WTC11 (cell line): ENCODE measurements around the gene FBRSL1.

Experiments
- CREB1 ChIP-seq: sonication (generic); formaldehyde crosslinking; IDR thresholded peaks from 2 replicates; pipeline ENCODE4 v1.8.0; 2023; ENCODE audit warnings: mild to moderate bottlenecking, missing genetic modification reagents
- CREM ChIP-seq: sonication (generic); formaldehyde crosslinking; IDR thresholded peaks from 2 replicates; pipeline ENCODE4 v1.8.1; 2022; ENCODE audit warnings: mild to moderate bottlenecking, missing genetic modification reagents, moderate library complexity
- E2F1 ChIP-seq: sonication (generic); formaldehyde crosslinking; IDR thresholded peaks from 2 replicates; pipeline ENCODE4 v1.8.0; 2022; ENCODE audit warnings: mild to moderate bottlenecking, missing genetic modification reagents
- E2F4 ChIP-seq: sonication (generic); formaldehyde crosslinking; IDR thresholded peaks from 2 replicates; pipeline ENCODE4 v1.8.1; 2022; ENCODE audit warnings: low read depth, mild to moderate bottlenecking, moderate library complexity, missing genetic modification reagents, borderline replicate concordance
- FOXP1 ChIP-seq: sonication (generic); formaldehyde crosslinking; IDR thresholded peaks from 2 replicates; pipeline ENCODE4 v1.8.0; 2022; ENCODE audit warnings: missing genetic modification reagents, mild to moderate bottlenecking, moderate library complexity, borderline replicate concordance
- MXD4 ChIP-seq: fragments of 250-450 bp; sonication (Bioruptor Pico); IDR thresholded peaks from 2 replicates; pipeline ENCODE4 v1.8.0; 2021; ENCODE audit warnings: mild to moderate bottlenecking, moderate library complexity, borderline replicate concordance
- NR3C1 ChIP-seq: sonication (generic); formaldehyde crosslinking; conservative IDR thresholded peaks from 2 replicates; pipeline ENCODE4 v1.8.1; 2023; ENCODE audit warnings: low read depth, mild to moderate bottlenecking, missing genetic modification reagents
- RORB ChIP-seq: fragments of 250-450 bp; sonication (Bioruptor Pico); IDR thresholded peaks from 2 replicates; pipeline ENCODE4 v1.9.0; 2021; ENCODE audit warnings: mild to moderate bottlenecking
- ZNF532 ChIP-seq: fragments of 250-450 bp; sonication (Bioruptor Pico); IDR thresholded peaks from 2 replicates; pipeline ENCODE4 v1.9.0; 2021; ENCODE audit warnings: mild to moderate bottlenecking, borderline replicate concordance
- TF ChIP-seq, protein P1 (sequence below): fragments of 200-600 bp; IDR thresholded peaks from 2 replicates; pipeline ENCODE4 v1.8.0; 2022; ENCODE audit warnings: antibody characterized with exemption
- TF ChIP-seq, protein P2 (sequence below): sonication (generic); formaldehyde crosslinking; IDR thresholded peaks from 2 replicates; pipeline ENCODE4 v1.8.0; 2022; ENCODE audit warnings: mild to moderate bottlenecking, missing genetic modification reagents

GRCh38 chr12:132537049-132537448, 47.1 kb downstream of the FBRSL1 start:
- TF ChIP-seq RORB (CRISPR knock-in tag) = no peak
- TF ChIP-seq, protein P1, sequence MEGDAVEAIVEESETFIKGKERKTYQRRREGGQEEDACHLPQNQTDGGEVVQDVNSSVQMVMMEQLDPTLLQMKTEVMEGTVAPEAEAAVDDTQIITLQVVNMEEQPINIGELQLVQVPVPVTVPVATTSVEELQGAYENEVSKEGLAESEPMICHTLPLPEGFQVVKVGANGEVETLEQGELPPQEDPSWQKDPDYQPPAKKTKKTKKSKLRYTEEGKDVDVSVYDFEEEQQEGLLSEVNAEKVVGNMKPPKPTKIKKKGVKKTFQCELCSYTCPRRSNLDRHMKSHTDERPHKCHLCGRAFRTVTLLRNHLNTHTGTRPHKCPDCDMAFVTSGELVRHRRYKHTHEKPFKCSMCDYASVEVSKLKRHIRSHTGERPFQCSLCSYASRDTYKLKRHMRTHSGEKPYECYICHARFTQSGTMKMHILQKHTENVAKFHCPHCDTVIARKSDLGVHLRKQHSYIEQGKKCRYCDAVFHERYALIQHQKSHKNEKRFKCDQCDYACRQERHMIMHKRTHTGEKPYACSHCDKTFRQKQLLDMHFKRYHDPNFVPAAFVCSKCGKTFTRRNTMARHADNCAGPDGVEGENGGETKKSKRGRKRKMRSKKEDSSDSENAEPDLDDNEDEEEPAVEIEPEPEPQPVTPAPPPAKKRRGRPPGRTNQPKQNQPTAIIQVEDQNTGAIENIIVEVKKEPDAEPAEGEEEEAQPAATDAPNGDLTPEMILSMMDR = no peak
- no peak for TF ChIP-seq CREM (CRISPR knock-in tag)
- TF ChIP-seq E2F4 = no peak
- no peak for TF ChIP-seq E2F1 (CRISPR knock-in tag)
- TF ChIP-seq, protein P2, sequence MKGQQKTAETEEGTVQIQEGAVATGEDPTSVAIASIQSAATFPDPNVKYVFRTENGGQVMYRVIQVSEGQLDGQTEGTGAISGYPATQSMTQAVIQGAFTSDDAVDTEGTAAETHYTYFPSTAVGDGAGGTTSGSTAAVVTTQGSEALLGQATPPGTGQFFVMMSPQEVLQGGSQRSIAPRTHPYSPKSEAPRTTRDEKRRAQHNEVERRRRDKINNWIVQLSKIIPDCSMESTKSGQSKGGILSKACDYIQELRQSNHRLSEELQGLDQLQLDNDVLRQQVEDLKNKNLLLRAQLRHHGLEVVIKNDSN (CRISPR knock-in tag) = no peak
- TF ChIP-seq FOXP1 (CRISPR knock-in tag) = no peak
- TF ChIP-seq MXD4 (CRISPR knock-in tag) = no peak
- TF ChIP-seq CREB1 = no peak
- TF ChIP-seq ZNF532 (CRISPR knock-in tag) = no peak
- no peak for TF ChIP-seq NR3C1
